Mononuclear cell (primary cell): ENCODE data around the gene PAQR9. TPM values are rescaled to one million over a fixed set of nuclear protein-coding genes. Genes with fewer than 3 reads are reported as not detected.

ENCODE experiments used
- H3K27me3 ChIP-seq: 2 replicates; pipeline ENCODE4 v1.6.0; 2011; ENCODE audit warnings: low read length, control low read depth; ENCODE audit not compliant: insufficient read depth
- H3K4me1 ChIP-seq: 2 replicates; pipeline ENCODE4 v1.5.1; 2011; ENCODE audit warnings: mild to moderate bottlenecking, low read length, control low read depth; ENCODE audit not compliant: insufficient read depth
- H3K4me3 ChIP-seq: 2 replicates; pipeline ENCODE4 v1.5.1; 2011; ENCODE audit warnings: mild to moderate bottlenecking, low read length, moderate library complexity
- H3K9me3 ChIP-seq: 2 replicates; pipeline ENCODE4 v1.5.1; 2011; ENCODE audit warnings: low read depth, mild to moderate bottlenecking, control low read depth, low read length
- total RNA-seq: library from RNA; depleted of rRNA; stranded (reverse); fragments of >200 nt; gene quantifications from one replicate; pipeline ENCODE4 v1.2.3, GENCODE V29; 2012

The PAQR9 gene
- total RNA-seq, 1 donor = not detected

GRCh38 chr3:142971431-142971830 lies 8.0 kb upstream of the PAQR9 start:
- Histone ChIP-seq H3K4me1 (peaks cover under 1% of the 10 kb centered on the region), H3K27me3 (peaks cover 11% of the 10 kb centered on the region), H3K4me3 (no peak overlapping the region), H3K9me3 (no peaks in the 10 kb centered on the region)

DNA sequence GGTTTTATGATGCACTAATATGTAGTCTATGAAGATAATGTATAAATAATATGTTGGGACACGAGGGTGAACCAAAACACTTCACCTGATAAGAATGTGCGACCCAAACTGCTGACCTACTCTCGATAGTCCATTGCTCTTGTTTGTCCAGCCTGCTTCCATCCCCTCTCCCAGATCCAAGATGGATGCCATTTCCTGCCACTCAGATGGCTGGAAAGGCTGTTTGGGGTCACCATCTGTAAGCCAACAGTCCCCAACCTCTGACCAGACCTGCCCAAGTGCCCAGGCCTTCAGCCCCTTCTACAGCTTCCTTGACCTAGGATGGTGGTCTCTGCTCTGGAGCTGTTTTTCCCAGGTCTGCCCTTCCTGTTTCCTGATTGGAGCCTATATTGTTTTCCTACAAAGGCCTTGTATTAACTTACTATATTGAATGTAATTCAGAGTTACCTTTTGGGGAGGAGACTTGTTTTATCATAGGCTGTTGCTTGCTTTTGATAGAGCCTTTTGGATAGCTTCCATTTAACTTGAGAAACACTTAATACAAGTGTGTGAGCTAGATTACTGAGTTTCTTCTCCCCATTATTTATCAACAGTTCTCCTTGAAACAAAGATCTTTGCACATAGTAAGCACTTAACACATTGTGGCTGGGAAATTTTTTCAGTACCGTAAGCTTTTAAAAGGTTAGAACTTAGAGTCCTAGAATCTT lies 5.0 kb upstream of the PAQR9 start:
- no peaks in the 10 kb centered on the region for H3K4me1 ChIP-seq
- no peak overlapping the region for H3K4me3 ChIP-seq
- H3K9me3 ChIP-seq = no peaks in the 10 kb centered on the region
- H3K27me3 ChIP-seq = peaks cover 36% of the 10 kb centered on the region

- Histone ChIP-seq H3K9me3 (no peaks in the 10 kb centered on the region), H3K4me3 (no peak overlapping the region), H3K4me1 (peaks cover 4% of the 10 kb centered on the region), H3K27me3 (peaks cover 49% of the 10 kb centered on the region)
Measured at GRCh38 chr3:142966808-142967207, 3.3 kb upstream of the PAQR9 start.

DNA sequence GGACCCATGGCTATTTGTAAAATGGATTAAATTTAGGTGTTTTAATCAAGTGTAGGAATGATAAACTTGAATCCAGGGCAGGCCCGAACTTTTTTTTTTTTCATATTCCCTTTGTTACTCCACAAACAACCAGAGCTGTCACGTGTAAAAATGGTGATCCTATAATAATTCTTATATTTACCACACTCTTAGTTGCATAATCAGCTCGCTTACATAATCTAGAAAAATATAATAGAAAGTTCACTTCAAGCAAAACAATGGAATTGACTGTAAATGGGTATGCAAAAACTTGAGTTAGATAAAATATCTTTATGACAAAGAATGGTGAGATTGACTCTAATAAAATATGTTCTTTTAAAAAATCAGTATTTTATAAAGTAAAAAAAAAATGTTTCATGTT lies 2.1 kb upstream of the PAQR9 start:
- peaks cover 59% of the 10 kb centered on the region for H3K27me3 ChIP-seq
- H3K9me3 ChIP-seq = no peaks in the 10 kb centered on the region
- no peak overlapping the region for H3K4me3 ChIP-seq
- peaks cover 4% of the 10 kb centered on the region for H3K4me1 ChIP-seq

DNA sequence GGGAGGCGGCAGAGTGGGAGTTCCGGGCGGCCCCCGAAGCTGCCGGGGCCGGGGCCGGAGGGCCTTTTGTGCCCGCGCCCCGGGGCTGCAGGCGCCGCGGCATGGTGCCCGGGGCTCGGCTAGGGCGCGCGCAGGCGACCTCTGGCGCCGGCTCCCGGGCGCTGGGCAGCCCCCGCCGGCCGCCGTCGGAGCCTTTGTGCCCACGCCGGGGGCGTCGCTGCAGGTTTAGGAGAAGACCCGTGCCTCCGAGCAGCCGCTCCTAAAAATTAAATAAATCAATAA lies 299 bp downstream of the PAQR9 start:
- no peaks in the 10 kb centered on the region for H3K9me3 ChIP-seq
- peaks cover 4% of the 10 kb centered on the region for H3K4me1 ChIP-seq
- peaks cover 78% of the 10 kb centered on the region for H3K27me3 ChIP-seq
- no peak overlapping the region for H3K4me3 ChIP-seq

DNA sequence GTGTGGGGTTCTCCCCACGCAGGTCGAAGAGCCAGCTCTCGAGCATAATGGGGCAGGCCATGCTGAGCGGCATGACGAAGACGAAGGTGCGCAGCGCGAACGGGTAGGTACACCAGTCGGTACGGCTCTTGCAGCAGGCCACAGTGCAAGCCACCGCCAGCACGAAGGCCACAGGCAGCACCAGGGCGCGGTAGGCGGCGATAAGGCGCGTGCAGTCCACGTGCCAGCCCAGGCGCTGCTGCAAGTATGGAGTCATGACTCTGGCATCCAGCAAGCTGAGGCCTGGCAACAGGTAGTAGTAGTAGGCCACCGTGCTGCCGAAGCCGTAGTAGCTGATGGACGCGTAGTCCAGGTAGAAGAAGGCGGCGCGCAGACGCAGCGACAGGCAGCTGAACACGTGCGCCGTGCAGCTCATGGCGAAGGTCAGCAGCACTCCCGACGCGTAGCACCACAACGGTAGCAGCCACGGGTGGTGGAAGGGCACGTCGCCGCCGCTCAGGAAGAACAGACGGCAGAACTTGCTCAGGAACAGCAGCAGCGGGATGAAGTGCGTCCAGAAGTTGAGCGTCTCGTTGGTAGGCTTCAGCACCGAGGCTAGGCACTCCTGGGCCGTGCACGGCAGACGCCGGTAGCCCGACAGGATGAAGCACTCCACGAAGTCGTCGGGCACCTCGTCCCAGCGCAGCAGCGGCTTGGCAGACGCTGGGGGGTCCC lies 797 bp downstream of the PAQR9 start:
- H3K27me3 ChIP-seq = peaks cover 83% of the 10 kb centered on the region
- no peaks in the 10 kb centered on the region for H3K9me3 ChIP-seq
- H3K4me3 ChIP-seq = no peak overlapping the region
- H3K4me1 ChIP-seq = peaks cover 4% of the 10 kb centered on the region

DNA sequence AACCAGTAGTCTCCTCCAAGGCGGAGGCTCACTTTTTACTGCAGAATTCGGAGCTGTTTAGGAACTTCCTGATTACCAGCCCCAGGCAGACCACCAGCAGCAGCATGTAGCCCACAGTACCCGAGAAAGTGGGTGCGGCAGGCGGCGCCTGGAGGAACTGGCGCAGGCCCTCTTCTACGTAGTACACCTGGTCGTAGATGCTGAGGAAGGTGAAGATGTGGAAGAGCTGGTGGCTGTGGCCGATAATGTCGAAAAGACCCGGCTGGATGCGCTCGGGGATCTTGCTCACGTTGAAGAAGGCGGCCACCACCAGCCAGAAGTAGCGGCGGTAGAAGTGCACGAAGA lies 1.3 kb downstream of the PAQR9 start:
- H3K4me1 ChIP-seq = peaks cover 4% of the 10 kb centered on the region
- H3K9me3 ChIP-seq = no peaks in the 10 kb centered on the region
- peaks cover 89% of the 10 kb centered on the region for H3K27me3 ChIP-seq
- H3K4me3 ChIP-seq = no peak overlapping the region

DNA sequence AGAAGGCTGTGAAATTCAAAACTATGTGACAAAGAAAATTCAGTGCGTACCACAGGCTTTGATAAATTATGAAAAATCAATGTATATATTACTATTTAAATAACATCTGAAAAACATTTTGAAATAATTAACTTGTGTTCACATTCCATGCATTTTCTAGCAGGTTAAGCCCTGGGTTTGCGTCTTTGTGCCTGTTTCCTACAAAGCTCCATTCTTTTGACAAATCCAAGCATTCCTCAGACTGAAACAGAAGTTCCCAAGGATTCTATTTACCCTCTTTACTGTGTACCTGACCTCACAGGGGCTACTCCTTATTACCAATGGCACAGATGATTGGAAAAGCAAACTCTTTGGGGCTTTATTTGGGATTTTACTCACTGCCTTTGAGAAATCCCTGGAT lies 1.9 kb downstream of the PAQR9 start:
- no peaks in the 10 kb centered on the region for H3K9me3 ChIP-seq
- no peak overlapping the region for H3K4me3 ChIP-seq
- peaks cover 86% of the 10 kb centered on the region for H3K27me3 ChIP-seq
- H3K4me1 ChIP-seq = peaks cover 4% of the 10 kb centered on the region

GRCh38 chr3:142960322-142960850 lies 3.1 kb downstream of the PAQR9 start:
- Histone ChIP-seq H3K9me3 (no peaks in the 10 kb centered on the region), H3K4me1 (peaks cover 4% of the 10 kb centered on the region), H3K4me3 (no peak overlapping the region), H3K27me3 (peaks cover 80% of the 10 kb centered on the region)

- peaks cover 4% of the 10 kb centered on the region for H3K4me1 ChIP-seq
- no peak overlapping the region for H3K4me3 ChIP-seq
- H3K27me3 ChIP-seq = peaks cover 69% of the 10 kb centered on the region
- H3K9me3 ChIP-seq = no peaks in the 10 kb centered on the region
Measured at GRCh38 chr3:142958707-142959106, 4.8 kb downstream of the PAQR9 start.

GRCh38 chr3:142953443-142953842 lies 10.0 kb downstream of the PAQR9 start:
- Histone ChIP-seq H3K27me3 (peaks cover 45% of the 10 kb centered on the region), H3K9me3 (no peaks in the 10 kb centered on the region), H3K4me3 (no peak overlapping the region), H3K4me1 (no peaks in the 10 kb centered on the region)

- Histone ChIP-seq H3K4me3 (no peak overlapping the region), H3K27me3 (peaks cover 42% of the 10 kb centered on the region), H3K9me3 (no peaks in the 10 kb centered on the region), H3K4me1 (no peaks in the 10 kb centered on the region)
Measured at GRCh38 chr3:142952272-142953193, 10.9 kb downstream of the PAQR9 start.

DNA sequence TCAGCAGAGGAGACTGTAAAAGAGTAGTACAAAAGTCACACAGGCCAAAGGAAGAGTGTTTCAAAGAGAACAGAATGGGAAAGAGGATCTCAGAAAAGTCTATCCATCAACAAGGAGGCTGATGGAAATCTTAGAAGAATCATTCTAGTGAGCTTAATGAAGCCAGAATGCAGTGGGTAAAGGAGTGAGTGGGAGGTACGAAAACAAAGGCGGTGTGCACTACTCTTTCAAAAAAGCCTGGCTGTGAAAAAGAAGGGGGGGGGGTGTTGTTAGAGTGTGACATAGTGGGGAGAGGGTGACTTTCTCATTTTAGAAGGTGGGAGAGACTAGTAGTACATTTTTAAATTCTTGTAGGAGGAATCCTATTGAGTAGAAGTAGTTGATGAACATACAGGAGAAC lies 11.7 kb downstream of the PAQR9 start:
- H3K4me3 ChIP-seq = no peak overlapping the region
- no peaks in the 10 kb centered on the region for H3K9me3 ChIP-seq
- peaks cover 43% of the 10 kb centered on the region for H3K27me3 ChIP-seq
- H3K4me1 ChIP-seq = no peaks in the 10 kb centered on the region

- Histone ChIP-seq H3K4me3 (no peak overlapping the region), H3K27me3 (peaks cover 46% of the 10 kb centered on the region), H3K9me3 (no peaks in the 10 kb centered on the region)
Measured at GRCh38 chr3:142950972-142951371, 12.5 kb downstream of the PAQR9 start.

More at GRCh38 chr3:142950972-142951371, 12.5 kb downstream of the PAQR9 start:
- H3K4me1 ChIP-seq = no peaks in the 10 kb centered on the region
